Measurements from ENCODE around the gene ZFAND6. TPM values are rescaled to one million over a fixed set of nuclear protein-coding genes. Genes with fewer than 3 reads are reported as not detected.

ZFAND6 gene
- total RNA-seq, 2 experiments from 2014 or later: 86.2 to 122 TPM

DNA sequence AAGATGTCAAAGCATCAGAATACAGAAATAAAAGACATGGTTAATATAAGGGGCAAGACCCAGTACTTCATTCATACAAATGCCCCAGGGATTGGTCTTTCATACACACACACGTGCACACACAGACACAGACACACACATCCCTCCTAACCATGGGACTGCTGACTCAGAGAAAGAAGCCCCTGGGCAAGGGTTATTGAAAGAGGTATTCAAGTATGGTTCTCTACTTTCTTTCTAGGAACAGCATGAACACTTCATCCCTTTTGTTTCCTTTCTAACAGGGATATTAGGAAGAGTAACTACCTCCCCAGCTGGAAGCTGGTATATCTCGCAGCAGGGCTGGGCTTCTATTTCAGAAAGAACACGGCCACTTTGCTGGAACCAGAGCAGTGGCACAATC, 33.2 kb upstream of the ZFAND6 start:
- CTCF ChIA-PET (ENCODE audit: unreplicated experiment): no interaction called here
- BruUV-seq (replicated peaks): no TSS peak
- no peak for TF ChIP-seq EZH2phosphoT487 (IDR thresholded peaks at IDR 0.05; ENCODE audit: borderline replicate concordance, low read depth, low read length)
- TF ChIP-seq, protein P1, sequence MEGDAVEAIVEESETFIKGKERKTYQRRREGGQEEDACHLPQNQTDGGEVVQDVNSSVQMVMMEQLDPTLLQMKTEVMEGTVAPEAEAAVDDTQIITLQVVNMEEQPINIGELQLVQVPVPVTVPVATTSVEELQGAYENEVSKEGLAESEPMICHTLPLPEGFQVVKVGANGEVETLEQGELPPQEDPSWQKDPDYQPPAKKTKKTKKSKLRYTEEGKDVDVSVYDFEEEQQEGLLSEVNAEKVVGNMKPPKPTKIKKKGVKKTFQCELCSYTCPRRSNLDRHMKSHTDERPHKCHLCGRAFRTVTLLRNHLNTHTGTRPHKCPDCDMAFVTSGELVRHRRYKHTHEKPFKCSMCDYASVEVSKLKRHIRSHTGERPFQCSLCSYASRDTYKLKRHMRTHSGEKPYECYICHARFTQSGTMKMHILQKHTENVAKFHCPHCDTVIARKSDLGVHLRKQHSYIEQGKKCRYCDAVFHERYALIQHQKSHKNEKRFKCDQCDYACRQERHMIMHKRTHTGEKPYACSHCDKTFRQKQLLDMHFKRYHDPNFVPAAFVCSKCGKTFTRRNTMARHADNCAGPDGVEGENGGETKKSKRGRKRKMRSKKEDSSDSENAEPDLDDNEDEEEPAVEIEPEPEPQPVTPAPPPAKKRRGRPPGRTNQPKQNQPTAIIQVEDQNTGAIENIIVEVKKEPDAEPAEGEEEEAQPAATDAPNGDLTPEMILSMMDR (conservative IDR thresholded peaks at IDR 0.05; ENCODE audit: low read length): no peak
- Histone ChIP-seq H4K20me1 (ENCODE audit: insufficient read depth, low read length) (no peaks in the 10 kb centered on the region), H3K9me3 (ENCODE audit: low read length) (no peaks in the 10 kb centered on the region), H3K4me3 (ENCODE audit: low read depth, low read length, poor library complexity, severe bottlenecking) (no peak overlapping the region), H3K9me2 (ENCODE audit: insufficient read depth, low read length) (no peaks in the 10 kb centered on the region), H3K36me3 (ENCODE audit: insufficient read depth, low read length) (no peaks in the 10 kb centered on the region), H2AFZ (ENCODE audit: low read length) (no peak overlapping the region), H3K27ac (ENCODE audit: low read depth, low read length, poor library complexity, severe bottlenecking) (no peak overlapping the region), H3K4me2 (ENCODE audit: low read length) (no peak overlapping the region), H3K79me2 (ENCODE audit: insufficient read depth, low read depth, low read length) (no peaks in the 10 kb centered on the region), H3K4me1 (ENCODE audit: insufficient read depth, low read length, poor library complexity, severe bottlenecking) (peaks cover 4% of the 10 kb centered on the region)
- intact Hi-C loops (cut with micrococcal nuclease; ENCODE audit: unreplicated experiment): no loop called here
- POLR2A ChIA-PET: no interaction called here
- no peak for DNase-seq (ENCODE audit: low spot score)

GRCh38 chr15:80026754-80027153, 32.7 kb upstream of the ZFAND6 start:
- BruUV-seq (replicated peaks): no TSS peak

GRCh38 chr15:80028937-80029336, 30.5 kb upstream of the ZFAND6 start:
- H3K9me2 ChIP-seq (ENCODE audit: insufficient read depth, low read length): no peaks in the 10 kb centered on the region
- H3K36me3 ChIP-seq (ENCODE audit: insufficient read depth, low read length): no peaks in the 10 kb centered on the region
- no peak overlapping the region for H3K4me3 ChIP-seq (ENCODE audit: low read depth, low read length, poor library complexity, severe bottlenecking)
- no peaks in the 10 kb centered on the region for H3K9me3 ChIP-seq (ENCODE audit: low read length)
- H3K4me2 ChIP-seq (ENCODE audit: low read length): no peak overlapping the region
- H2AFZ ChIP-seq (ENCODE audit: low read length): no peak overlapping the region
- H3K27ac ChIP-seq (ENCODE audit: low read depth, low read length, poor library complexity, severe bottlenecking): no peak overlapping the region
- CTCF ChIA-PET (ENCODE audit: unreplicated experiment): no interaction called here
- H3K4me1 ChIP-seq (ENCODE audit: insufficient read depth, low read length, poor library complexity, severe bottlenecking): peaks cover 20% of the 10 kb centered on the region
- intact Hi-C loops (cut with micrococcal nuclease; ENCODE audit: unreplicated experiment): no loop called here
- POLR2A ChIA-PET: interaction anchor here (1.1 to 1.3 kb wide), 2 partner anchors 11 to 32 kb away, joined by 4 to 5 read pairs; no protein-coding TSS in a partner anchor
- DNase-seq (ENCODE audit: low spot score): no peak
- no peaks in the 10 kb centered on the region for H3K79me2 ChIP-seq (ENCODE audit: insufficient read depth, low read depth, low read length)
- BruUV-seq (replicated peaks): no TSS peak
- TF ChIP-seq, protein P1 (conservative IDR thresholded peaks at IDR 0.05; ENCODE audit: low read length): no peak
- TF ChIP-seq EZH2phosphoT487 (IDR thresholded peaks at IDR 0.05; ENCODE audit: borderline replicate concordance, low read depth, low read length): no peak
- H4K20me1 ChIP-seq (ENCODE audit: insufficient read depth, low read length): no peaks in the 10 kb centered on the region

More at GRCh38 chr15:80026754-80027153, 32.7 kb upstream of the ZFAND6 start:
- CTCF ChIA-PET (ENCODE audit: unreplicated experiment): no interaction called here
- peaks cover 5% of the 10 kb centered on the region for H3K4me1 ChIP-seq (ENCODE audit: insufficient read depth, low read length, poor library complexity, severe bottlenecking)
- POLR2A ChIA-PET: no interaction called here
- no peak overlapping the region for H3K4me2 ChIP-seq (ENCODE audit: low read length)
- H2AFZ ChIP-seq (ENCODE audit: low read length): no peak overlapping the region
- TF ChIP-seq EZH2phosphoT487 (IDR thresholded peaks at IDR 0.05; ENCODE audit: borderline replicate concordance, low read depth, low read length): no peak
- TF ChIP-seq, protein P1 (conservative IDR thresholded peaks at IDR 0.05; ENCODE audit: low read length): no peak
- DNase-seq (ENCODE audit: low spot score): no peak
- H3K36me3 ChIP-seq (ENCODE audit: insufficient read depth, low read length): no peaks in the 10 kb centered on the region
- no peak overlapping the region for H3K4me3 ChIP-seq (ENCODE audit: low read depth, low read length, poor library complexity, severe bottlenecking)
- intact Hi-C loops (cut with micrococcal nuclease; ENCODE audit: unreplicated experiment): no loop called here
- no peak overlapping the region for H3K27ac ChIP-seq (ENCODE audit: low read depth, low read length, poor library complexity, severe bottlenecking)
- H3K9me2 ChIP-seq (ENCODE audit: insufficient read depth, low read length): no peaks in the 10 kb centered on the region
- H4K20me1 ChIP-seq (ENCODE audit: insufficient read depth, low read length): no peaks in the 10 kb centered on the region
- no peaks in the 10 kb centered on the region for H3K9me3 ChIP-seq (ENCODE audit: low read length)
- H3K79me2 ChIP-seq (ENCODE audit: insufficient read depth, low read depth, low read length): no peaks in the 10 kb centered on the region

Data from OCI-LY7 (cell line).